GM12801 (cell line): ENCODE results near the gene ATF6.

Experiments
- TF ChIP-seq, protein P1 (sequence below): IDR thresholded peaks from one replicate; pipeline ENCODE4 v1.5.1; 2011; ENCODE audit warnings: control low read depth; ENCODE audit not compliant: insufficient read length; ENCODE audit errors: extremely low read depth

ATF6 gene

DNA sequence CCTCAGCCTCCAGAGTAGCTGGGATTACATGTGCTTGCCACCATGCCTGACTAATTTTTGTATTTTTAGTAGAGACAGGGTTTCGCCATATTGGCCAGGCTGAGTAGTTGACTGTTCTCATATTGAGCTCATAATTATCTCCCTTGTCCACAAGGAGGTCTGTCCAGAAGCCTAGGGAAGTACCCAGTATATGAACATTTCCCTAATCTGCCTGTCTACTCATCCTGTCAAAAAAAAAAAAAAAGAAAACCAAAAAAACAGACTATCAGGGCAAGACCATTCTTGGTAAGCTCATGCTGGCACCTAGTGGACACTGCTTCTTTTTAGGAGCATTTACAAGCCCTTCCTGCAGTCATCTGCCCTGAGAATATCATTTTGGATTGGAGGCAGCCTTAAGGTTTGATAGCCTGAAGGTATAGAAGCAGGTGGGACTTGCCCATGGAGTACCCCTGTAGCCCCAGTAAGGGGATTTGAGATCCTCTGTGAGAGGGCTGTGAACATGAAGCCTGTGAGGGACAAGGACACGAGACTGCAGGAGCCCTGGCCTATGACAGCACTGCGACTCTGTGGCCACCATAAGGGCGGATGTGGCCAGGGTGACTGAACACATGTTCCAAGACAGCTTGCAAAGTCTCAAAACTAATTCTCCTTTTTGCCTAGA lies 27.4 kb upstream of the ATF6 start:
- TF ChIP-seq, protein P1, sequence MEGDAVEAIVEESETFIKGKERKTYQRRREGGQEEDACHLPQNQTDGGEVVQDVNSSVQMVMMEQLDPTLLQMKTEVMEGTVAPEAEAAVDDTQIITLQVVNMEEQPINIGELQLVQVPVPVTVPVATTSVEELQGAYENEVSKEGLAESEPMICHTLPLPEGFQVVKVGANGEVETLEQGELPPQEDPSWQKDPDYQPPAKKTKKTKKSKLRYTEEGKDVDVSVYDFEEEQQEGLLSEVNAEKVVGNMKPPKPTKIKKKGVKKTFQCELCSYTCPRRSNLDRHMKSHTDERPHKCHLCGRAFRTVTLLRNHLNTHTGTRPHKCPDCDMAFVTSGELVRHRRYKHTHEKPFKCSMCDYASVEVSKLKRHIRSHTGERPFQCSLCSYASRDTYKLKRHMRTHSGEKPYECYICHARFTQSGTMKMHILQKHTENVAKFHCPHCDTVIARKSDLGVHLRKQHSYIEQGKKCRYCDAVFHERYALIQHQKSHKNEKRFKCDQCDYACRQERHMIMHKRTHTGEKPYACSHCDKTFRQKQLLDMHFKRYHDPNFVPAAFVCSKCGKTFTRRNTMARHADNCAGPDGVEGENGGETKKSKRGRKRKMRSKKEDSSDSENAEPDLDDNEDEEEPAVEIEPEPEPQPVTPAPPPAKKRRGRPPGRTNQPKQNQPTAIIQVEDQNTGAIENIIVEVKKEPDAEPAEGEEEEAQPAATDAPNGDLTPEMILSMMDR: no peak

DNA sequence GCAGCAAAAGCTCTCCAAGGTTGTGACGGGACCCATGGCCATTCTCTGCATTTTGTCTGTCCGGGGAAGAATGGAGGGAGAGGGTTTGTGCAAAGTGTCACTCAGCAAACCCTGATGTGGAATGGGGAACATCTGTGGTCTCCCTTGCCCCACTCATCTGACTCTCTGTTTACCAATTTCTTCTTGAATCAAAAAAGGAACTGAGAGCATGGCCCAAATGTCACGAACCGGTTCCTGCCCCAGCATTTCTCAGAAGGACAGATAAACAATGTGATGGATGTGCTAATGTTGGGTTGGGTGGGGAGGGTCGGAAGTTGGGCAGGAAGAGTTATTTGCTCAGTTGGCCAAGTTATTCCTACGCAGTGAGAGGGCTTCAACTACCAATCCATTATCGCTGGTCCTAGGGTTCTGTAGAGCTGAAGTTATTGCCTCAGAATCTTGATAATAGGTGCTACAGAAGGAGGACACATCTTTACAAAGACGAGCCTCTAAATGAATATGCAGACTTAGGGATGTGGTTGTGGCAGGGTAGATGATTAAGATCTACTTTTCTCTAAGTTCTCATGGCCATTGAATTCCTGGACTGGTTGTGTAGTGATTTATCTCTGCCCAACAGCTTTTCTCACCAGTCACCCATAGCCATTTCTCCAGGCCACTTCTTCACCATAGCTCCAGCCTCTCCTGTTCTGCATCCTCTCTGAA lies 26.1 kb upstream of the ATF6 start:
- TF ChIP-seq, protein P1: no peak

DNA sequence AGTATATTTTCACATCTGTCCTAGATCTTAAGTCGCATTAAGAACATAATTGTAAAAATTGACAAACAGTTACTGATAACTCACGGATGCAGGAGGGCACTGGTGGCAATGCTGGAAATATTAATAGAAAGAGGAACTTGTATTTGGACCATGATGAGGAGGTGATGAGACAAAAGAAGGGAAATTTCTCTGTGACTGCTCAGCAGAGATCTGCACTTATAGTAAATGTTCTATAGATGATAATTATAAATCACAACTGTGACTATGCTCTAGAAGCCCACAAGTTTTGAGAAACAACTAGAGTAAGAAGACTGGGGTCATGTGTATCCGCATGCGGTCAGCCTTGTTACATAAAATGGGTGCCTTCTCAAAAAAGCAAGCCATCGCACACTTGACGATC lies 25.2 kb upstream of the ATF6 start:
- TF ChIP-seq, protein P1: no peak

DNA sequence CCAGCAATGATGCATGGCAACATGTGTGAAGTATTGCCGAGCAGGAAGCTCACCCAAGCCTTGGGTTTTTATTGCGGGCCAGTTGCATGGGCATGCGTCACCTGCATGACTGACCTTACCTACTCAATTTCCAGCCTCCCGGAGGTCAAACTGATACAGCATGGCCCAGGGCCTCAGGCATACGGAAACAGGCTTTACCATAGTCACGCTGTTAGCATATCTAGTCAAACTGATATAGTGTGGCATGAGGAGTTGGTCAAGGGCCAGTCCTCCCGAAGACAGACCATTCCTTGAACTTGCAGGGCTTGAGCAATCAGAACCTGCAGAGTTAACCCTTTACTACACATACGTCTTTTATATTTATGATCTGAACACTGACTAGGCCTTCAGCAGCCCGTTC lies 22.9 kb upstream of the ATF6 start:
- TF ChIP-seq, protein P1: no peak

DNA sequence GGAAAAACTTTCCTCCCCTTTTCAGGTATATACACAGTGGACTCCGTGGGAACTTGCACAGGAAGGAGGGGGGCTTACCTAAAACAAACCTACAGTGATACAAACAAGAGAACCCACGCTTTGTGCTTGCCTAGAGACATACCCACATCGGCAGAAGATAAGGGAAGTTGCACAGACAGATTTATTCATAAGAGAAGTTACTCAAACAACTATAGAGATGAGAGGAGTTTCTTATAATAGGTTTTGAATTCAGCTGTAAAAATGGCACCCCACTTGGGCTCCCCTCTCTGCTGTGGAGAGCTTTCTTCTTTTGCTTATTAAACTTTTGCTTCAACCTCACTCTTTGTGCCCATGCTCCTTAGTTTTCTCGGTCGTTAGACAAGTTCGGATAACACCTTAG lies 18.3 kb upstream of the ATF6 start:
- TF ChIP-seq, protein P1: no peak

DNA sequence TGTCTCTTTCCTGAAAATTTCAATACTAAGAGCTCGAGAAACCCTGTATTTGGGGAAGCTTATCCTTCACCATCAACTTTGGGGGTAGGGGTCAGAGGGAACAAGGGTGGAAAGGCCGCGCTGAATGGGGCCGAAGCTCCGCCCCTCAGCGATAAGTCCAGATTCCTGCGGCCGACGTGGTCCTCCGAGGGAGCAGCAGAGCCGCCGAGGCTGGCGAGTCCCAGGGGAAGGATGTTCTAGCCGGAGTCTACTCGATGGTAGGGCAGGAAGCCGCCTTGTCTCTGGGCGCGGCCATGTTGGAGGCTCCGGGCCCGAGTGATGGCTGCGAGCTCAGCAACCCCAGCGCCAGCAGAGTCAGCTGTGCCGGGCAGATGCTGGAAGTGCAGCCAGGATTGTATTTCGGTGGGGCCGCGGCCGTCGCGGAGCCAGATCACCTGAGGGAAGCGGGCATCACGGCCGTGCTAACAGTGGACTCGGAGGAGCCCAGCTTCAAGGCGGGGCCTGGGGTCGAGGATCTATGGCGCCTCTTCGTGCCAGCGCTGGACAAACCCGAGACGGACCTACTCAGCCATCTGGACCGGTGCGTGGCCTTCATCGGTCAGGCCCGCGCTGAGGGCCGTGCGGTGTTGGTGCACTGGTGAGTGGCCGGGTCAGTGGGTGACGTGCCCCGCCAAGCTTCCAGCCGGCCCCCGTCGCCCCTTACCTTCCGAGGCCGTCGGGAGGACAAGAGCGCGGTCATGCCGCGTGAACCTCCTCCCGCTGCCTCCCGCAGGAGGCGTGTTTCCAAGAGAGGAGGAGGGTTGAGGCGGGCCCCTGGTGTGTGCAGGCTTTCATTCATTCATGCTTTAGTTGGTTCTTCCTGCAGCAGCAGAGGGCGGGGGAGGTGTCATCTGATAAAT lies 16.4 kb upstream of the ATF6 start, which contains the start of gene DUSP12:
Gene DUSP12, plus strand, starts transcription at position 278 of the 899 bp plus-strand sequence. Its CDS starts 16 bp downstream, at position 294.
- TF ChIP-seq, protein P1: no peak

DNA sequence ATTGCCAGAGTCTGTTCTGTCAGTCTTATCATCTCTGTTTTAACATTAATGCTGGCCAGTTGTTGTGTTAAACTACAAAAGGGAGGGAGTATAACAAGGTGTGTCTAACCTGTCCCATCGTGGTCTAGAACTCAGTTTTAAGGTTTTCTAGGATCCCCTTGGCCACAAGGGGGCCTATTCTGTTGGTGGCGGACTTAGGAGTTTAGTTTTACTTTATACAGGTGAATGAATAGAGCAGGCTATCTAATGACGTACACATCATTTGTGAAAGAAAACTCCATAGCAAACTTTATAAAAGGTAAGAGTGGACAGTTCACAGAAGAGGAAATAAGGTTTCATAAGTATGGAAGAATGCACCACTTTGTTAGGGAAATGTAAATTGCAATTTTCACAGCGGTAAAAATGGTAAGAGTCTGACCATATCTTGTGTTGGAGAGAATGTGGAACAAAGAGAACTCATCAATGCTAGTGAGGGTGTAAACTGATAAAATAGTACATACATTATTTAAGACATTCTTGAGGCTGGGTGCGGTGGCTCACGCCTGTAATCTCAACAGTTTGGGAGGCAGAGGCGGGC lies 2.5 kb upstream of the ATF6 start:
- TF ChIP-seq, protein P1: peak; percentile 64
